Transverse colon (tissue), 4 donors: ENCODE measurements around the gene NOL11.

Experiments
- POLR2A ChIP-seq: fragments of 450-650 bp; IDR thresholded peaks from one replicate; pipeline ENCODE4 v1.6.1; 2016; ENCODE audit warnings: antibody characterized with exemption, mild to moderate bottlenecking, moderate library complexity
- POLR2AphosphoS5 ChIP-seq, 3 donors: sonication (generic); formaldehyde crosslinking; IDR thresholded peaks; one replicate each; pipeline ENCODE4 v1.6.1; 2016; ENCODE audit warnings: antibody characterized with exemption in 3 of 3
- TF ChIP-seq, protein P1 (sequence below), 5 experiments: fragments of 200-600 bp in 3 of 5; fragments of 450-650 bp in 2 of 5; sonication (generic) in 3 of 5; IDR thresholded peaks; 1 replicate in 2 of 5; 2 replicates in 3 of 5; pipeline ENCODE4 v1.5.1; 2016 to 2017; ENCODE audit warnings: antibody characterized with exemption in 5 of 5, inconsistent platforms in 3 of 5, mild to moderate bottlenecking in 2 of 5, moderate library complexity in 1 of 5

DNA sequence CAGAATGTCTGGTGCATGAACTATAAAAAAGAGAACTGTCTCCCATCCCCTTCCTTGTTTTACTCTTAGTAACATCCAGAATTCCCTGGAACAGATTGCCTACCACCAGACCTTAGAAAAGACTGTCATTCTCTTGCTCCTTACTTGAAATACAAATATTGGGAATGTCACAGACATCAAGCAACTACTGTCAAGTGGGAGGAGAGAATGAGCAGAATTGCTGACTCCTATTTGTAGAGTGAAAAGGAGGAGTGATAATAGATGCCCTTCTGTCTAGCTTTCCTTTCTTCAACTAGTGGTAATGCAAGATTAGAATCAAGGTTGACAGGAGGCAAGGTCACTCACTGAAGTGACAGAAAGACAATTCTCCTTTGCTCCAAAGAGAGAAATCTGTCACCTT is 23.9 kb upstream of the NOL11 start:
- TF ChIP-seq POLR2AphosphoS5 (IDR thresholded peaks at IDR 0.05) (no peak), POLR2A (no peak)
- TF ChIP-seq, protein P1, sequence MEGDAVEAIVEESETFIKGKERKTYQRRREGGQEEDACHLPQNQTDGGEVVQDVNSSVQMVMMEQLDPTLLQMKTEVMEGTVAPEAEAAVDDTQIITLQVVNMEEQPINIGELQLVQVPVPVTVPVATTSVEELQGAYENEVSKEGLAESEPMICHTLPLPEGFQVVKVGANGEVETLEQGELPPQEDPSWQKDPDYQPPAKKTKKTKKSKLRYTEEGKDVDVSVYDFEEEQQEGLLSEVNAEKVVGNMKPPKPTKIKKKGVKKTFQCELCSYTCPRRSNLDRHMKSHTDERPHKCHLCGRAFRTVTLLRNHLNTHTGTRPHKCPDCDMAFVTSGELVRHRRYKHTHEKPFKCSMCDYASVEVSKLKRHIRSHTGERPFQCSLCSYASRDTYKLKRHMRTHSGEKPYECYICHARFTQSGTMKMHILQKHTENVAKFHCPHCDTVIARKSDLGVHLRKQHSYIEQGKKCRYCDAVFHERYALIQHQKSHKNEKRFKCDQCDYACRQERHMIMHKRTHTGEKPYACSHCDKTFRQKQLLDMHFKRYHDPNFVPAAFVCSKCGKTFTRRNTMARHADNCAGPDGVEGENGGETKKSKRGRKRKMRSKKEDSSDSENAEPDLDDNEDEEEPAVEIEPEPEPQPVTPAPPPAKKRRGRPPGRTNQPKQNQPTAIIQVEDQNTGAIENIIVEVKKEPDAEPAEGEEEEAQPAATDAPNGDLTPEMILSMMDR (IDR thresholded peaks at IDR 0.05) = no peak
